Suprapubic skin (tissue), 4 donors: ENCODE data around the gene TGFB1. TPM values are rescaled to one million over a fixed set of nuclear protein-coding genes. Genes with fewer than 3 reads are reported as not detected.

Experiments used
- DNase-seq, 2 donors: peaks; one replicate each; pipeline ENCODE4 v3.0.0-alpha.2; 2019; ENCODE audit warnings: low spot score in 2 of 2
- H3K27ac ChIP-seq: fragments of 200-600 bp; sonication (generic); one replicate; pipeline ENCODE4 v1.5.1; 2019
- H3K27me3 ChIP-seq: fragments of 200-600 bp; sonication (generic); one replicate; pipeline ENCODE4 v1.5.1; 2019
- H3K36me3 ChIP-seq: fragments of 200-600 bp; sonication (generic); one replicate; pipeline ENCODE4 v1.5.1; 2019
- H3K4me1 ChIP-seq: fragments of 200-600 bp; sonication (generic); one replicate; pipeline ENCODE4 v1.5.1; 2019
- H3K4me3 ChIP-seq: fragments of 200-600 bp; sonication (generic); one replicate; pipeline ENCODE4 v1.5.1; 2019; ENCODE audit warnings: mild to moderate bottlenecking
- H3K9me3 ChIP-seq: fragments of 200-600 bp; sonication (generic); one replicate; pipeline ENCODE4 v1.5.1; 2019
- CTCF ChIP-seq, 2 donors: fragments of 200-600 bp in 1 of 2; fragments of 450-650 bp in 1 of 2; sonication (generic) in 1 of 2; IDR thresholded peaks; one replicate each; pipeline ENCODE4 v1.5.1; 2016 to 2019; ENCODE audit warnings: antibody characterized with exemption in 2 of 2, mild to moderate bottlenecking in 1 of 2, moderate library complexity in 1 of 2
- EP300 ChIP-seq: sonication (generic); formaldehyde crosslinking; IDR thresholded peaks from one replicate; pipeline ENCODE4 v1.6.1; 2017; ENCODE audit warnings: antibody characterized with exemption
- POLR2A ChIP-seq, 2 donors: fragments of 450-650 bp; IDR thresholded peaks; one replicate each; pipeline ENCODE4 v1.6.1; 2017; ENCODE audit warnings: antibody characterized with exemption in 2 of 2, mild to moderate bottlenecking in 2 of 2, moderate library complexity in 2 of 2
- POLR2AphosphoS5 ChIP-seq, 3 donors: sonication (generic); formaldehyde crosslinking; IDR thresholded peaks; one replicate each; pipeline ENCODE4 v1.6.1; 2017; ENCODE audit warnings: antibody characterized with exemption in 3 of 3
- WGBS: methylation state at CpG from one replicate; pipeline ENCODE4 v1.1.5; 2018; 5-methylcytosine and 5-hydroxymethylcytosine counted together
- total RNA-seq, 4 donors: library from RNA; depleted of rRNA; stranded (reverse); fragments of >200 nt; gene quantifications; one replicate each; pipeline ENCODE4 v1.1.0, GENCODE V29; 2016

Gene TGFB1
- total RNA-seq, 4 donors from 2014 or later: 16.4 to 19.9 (median 17.4) TPM

- 64% methylated on average over 7 of the region's 7 CpGs for WGBS
- no peak overlapping the region for H3K4me3 ChIP-seq
- no peaks in the 10 kb centered on the region for H3K27me3 ChIP-seq
- H3K4me1 ChIP-seq: peaks cover 70% of the 10 kb centered on the region
- peak overlapping the region; percentile 87 for H3K27ac ChIP-seq
- peaks cover 37% of the 10 kb centered on the region for H3K36me3 ChIP-seq
- H3K9me3 ChIP-seq: no peaks in the 10 kb centered on the region
- TF ChIP-seq EP300 (no peak), CTCF (IDR thresholded peaks at IDR 0.05) (no peak), POLR2AphosphoS5 (IDR thresholded peaks at IDR 0.05) (no peak), POLR2A (IDR thresholded peaks at IDR 0.05) (no peak)
- no peak for DNase-seq
These were observed 30.7 kb downstream of the TGFB1 start for GRCh38 chr19:41323023-41323422.

- Histone ChIP-seq H3K9me3 (no peaks in the 10 kb centered on the region), H3K36me3 (peaks cover 43% of the 10 kb centered on the region), H3K4me1 (peaks cover 64% of the 10 kb centered on the region), H3K4me3 (no peak overlapping the region), H3K27ac (peak overlapping the region; percentile 87), H3K27me3 (no peaks in the 10 kb centered on the region)
- WGBS: 87% methylated on average over 6 of the region's 11 CpGs
- TF ChIP-seq EP300 (no peak), CTCF (IDR thresholded peaks at IDR 0.05) (no peak), POLR2A (IDR thresholded peaks at IDR 0.05) (no peak), POLR2AphosphoS5 (IDR thresholded peaks at IDR 0.05) (no peak)
- DNase-seq: no peak
These were observed 31.3 kb downstream of the TGFB1 start for GRCh38 chr19:41322451-41322850.

GRCh38 chr19:41321600-41322270 lies 32.0 kb downstream of the TGFB1 start:
- Histone ChIP-seq H3K9me3 (no peaks in the 10 kb centered on the region), H3K27me3 (no peaks in the 10 kb centered on the region), H3K4me3 (no peak overlapping the region), H3K27ac (peak overlapping the region; percentile 87), H3K4me1 (peaks cover 57% of the 10 kb centered on the region), H3K36me3 (peaks cover 50% of the 10 kb centered on the region)
- WGBS: 75% methylated on average over 7 of the region's 10 CpGs
- TF ChIP-seq CTCF (IDR thresholded peaks at IDR 0.05) (peak in 1 of 2 donors; percentile 58), POLR2AphosphoS5 (IDR thresholded peaks at IDR 0.05) (no peak)
- DNase-seq: no peak

- H3K27me3 ChIP-seq: no peaks in the 10 kb centered on the region
- no peak overlapping the region for H3K4me3 ChIP-seq
- no peaks in the 10 kb centered on the region for H3K9me3 ChIP-seq
- 74% methylated on average over 6 of the region's 7 CpGs for WGBS
- DNase-seq: no peak
- H3K36me3 ChIP-seq: peaks cover 56% of the 10 kb centered on the region
- TF ChIP-seq POLR2AphosphoS5 (IDR thresholded peaks at IDR 0.05) (no peak), EP300 (no peak), POLR2A (IDR thresholded peaks at IDR 0.05) (no peak), CTCF (IDR thresholded peaks at IDR 0.05) (no peak)
- H3K27ac ChIP-seq: no peak overlapping the region
- H3K4me1 ChIP-seq: peaks cover 52% of the 10 kb centered on the region
These were observed 32.5 kb downstream of the TGFB1 start for GRCh38 chr19:41321204-41321599.

GRCh38 chr19:41320568-41320967 lies 33.2 kb downstream of the TGFB1 start:
- H3K36me3 ChIP-seq: peaks cover 62% of the 10 kb centered on the region
- H3K9me3 ChIP-seq: no peaks in the 10 kb centered on the region
- no peaks in the 10 kb centered on the region for H3K27me3 ChIP-seq
- H3K4me1 ChIP-seq: peaks cover 46% of the 10 kb centered on the region
- WGBS: 87% methylated on average over 4 of the region's 4 CpGs
- no peak overlapping the region for H3K4me3 ChIP-seq
- TF ChIP-seq POLR2A (IDR thresholded peaks at IDR 0.05): no peak
- TF ChIP-seq POLR2AphosphoS5 (IDR thresholded peaks at IDR 0.05): no peak
- TF ChIP-seq CTCF (IDR thresholded peaks at IDR 0.05): no peak
- no peak for TF ChIP-seq EP300
- no peak overlapping the region for H3K27ac ChIP-seq
- no peak for DNase-seq
